Stimulated activated effector memory CD8-positive, alpha-beta T cell treated with anti-CD3 and anti-CD28 coated beads, Interleukin-12 subunit alpha, Interleukin-12 subunit beta, amount 100 ng/mL, for 72 hours (primary cell): ENCODE data around the gene ACOX3.
A peak's percentile ranks its signal among the peaks of the same experiment; 100 is the strongest.

Experiments used
- ATAC-seq: fragments of 150-1000 bp; cut with Tn5 transposase; 2 replicates; pipeline ENCODE4 v1.10.0; 2021
- DNase-seq, 2 donors: peaks; one replicate each; pipeline ENCODE4 v3.0.0; 2021 to 2022; ENCODE audit warnings: low spot score in 2 of 2
- H3K27ac Mint-ChIP-seq: one replicate; pipeline ENCODE4 v1.8.0; 2022; ENCODE audit warnings: mild to moderate bottlenecking, mixed read lengths
- H3K36me3 Mint-ChIP-seq: one replicate; pipeline ENCODE4 v1.8.0; 2022; ENCODE audit warnings: mild to moderate bottlenecking, mixed read lengths
- H3K4me1 Mint-ChIP-seq: one replicate; pipeline ENCODE4 v1.8.0; 2022; ENCODE audit warnings: mixed read lengths
- H3K4me3 Mint-ChIP-seq: one replicate; pipeline ENCODE4 v1.8.0; 2022; ENCODE audit warnings: mild to moderate bottlenecking, mixed read lengths
- H3K9me3 Mint-ChIP-seq: one replicate; pipeline ENCODE4 v1.8.0; 2022; ENCODE audit warnings: mixed read lengths

ACOX3 gene

DNA sequence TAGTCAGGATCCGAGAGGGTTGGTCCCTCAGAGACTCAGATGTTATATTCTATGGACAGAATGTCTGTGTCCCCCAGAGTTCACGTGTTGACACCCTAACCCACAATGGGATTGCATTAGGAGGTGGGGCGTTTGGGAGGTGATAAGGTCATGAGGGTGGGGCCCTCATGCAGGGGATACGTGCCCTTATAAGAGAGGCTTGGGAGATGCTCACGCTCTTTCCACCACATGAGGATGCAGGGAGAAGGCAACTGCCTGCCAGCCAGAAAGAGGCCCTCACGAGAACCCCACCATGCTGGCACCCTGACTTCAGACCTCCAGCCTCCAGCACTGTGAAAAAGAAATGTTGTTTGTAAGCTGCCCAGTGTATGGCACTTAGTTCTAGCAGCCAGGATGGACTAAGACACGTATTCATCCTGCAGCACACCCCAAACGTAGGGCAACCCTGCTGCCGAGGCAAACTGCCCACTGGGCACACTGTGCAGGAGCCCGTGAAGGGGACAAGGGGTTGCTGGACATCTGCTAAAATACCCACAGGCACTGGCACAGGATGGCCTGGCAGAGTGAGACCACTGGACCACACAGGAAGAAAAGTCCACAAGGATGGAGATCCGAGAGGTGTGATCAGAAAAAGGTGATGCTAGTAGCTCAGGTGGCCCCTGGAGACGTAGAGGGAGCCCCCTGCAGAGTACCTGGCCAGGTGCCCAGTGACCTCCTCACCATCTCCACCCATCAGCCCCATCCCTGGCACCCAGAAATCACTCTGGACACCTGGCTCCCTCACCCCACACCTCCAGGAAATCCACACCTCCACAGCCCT is 108.3 kb downstream of the ACOX3 start:
- H3K36me3 Mint-ChIP-seq, result no peaks in the 10 kb centered on the region
- no peak overlapping the region for H3K4me3 Mint-ChIP-seq
- H3K27ac Mint-ChIP-seq, result no peak overlapping the region
- no peaks in the 10 kb centered on the region for H3K4me1 Mint-ChIP-seq
- ATAC-seq (no peak), DNase-seq (no peak)
- H3K9me3 Mint-ChIP-seq, result peaks cover 8% of the 10 kb centered on the region

- H3K4me1 Mint-ChIP-seq, result no peaks in the 10 kb centered on the region
- no peak overlapping the region for H3K27ac Mint-ChIP-seq
- H3K4me3 Mint-ChIP-seq, result no peak overlapping the region
- ATAC-seq (no peak), DNase-seq (no peak)
- no peaks in the 10 kb centered on the region for H3K36me3 Mint-ChIP-seq
- peaks cover 8% of the 10 kb centered on the region for H3K9me3 Mint-ChIP-seq
Measured at GRCh38 chr4:8331575-8331955, 109.0 kb downstream of the ACOX3 start.

DNA sequence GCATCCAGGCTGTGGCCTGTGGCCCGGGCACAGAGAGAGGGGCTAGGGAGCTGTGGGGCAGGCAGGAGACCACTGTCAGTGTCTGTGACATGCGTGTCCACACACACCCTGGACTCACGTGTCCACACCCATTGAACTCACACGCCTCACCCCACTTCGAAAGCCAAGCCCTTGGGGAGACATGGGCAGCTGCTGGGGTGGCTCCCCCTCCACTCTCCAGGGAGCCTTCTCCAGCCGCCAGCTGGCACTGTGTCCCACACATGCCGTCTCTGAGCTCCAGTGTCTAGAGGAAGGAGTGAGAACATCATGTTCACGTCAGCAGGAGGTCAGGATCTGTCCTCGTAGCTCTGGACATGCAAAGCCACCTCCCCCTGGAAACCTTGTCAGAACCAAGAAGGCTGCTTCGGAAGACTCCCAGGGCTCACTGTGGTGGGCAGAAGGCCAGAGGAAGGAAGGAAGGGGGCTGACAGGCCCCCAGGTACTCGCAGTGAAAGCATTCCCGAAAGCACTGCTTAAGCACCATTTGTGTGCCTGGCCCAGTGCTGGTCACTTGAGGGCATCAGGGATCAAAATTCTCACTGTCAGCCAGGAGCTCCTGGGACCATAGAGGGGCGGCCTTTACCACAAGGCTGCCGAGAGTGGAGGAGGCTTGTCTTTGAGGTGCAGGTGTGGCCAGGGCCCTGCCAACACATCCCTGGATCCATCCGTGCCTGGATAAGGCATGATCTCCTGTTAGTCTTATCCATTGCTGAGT is 109.5 kb downstream of the ACOX3 start:
- no peak for ATAC-seq
- Mint-ChIP-seq H3K4me3 (no peak overlapping the region), H3K27ac (no peak overlapping the region), H3K36me3 (no peaks in the 10 kb centered on the region), H3K9me3 (peaks cover 7% of the 10 kb centered on the region), H3K4me1 (no peaks in the 10 kb centered on the region)
- DNase-seq, result no peak

- DNase-seq (no peak), ATAC-seq (no peak)
- Mint-ChIP-seq H3K27ac (no peak overlapping the region), H3K9me3 (peaks cover 5% of the 10 kb centered on the region), H3K36me3 (no peaks in the 10 kb centered on the region), H3K4me3 (no peak overlapping the region), H3K4me1 (no peaks in the 10 kb centered on the region)
Measured at GRCh38 chr4:8329859-8330761, 110.4 kb downstream of the ACOX3 start.

- ATAC-seq (no peak), DNase-seq (no peak)
- H3K4me1 Mint-ChIP-seq, result no peaks in the 10 kb centered on the region
- no peak overlapping the region for H3K4me3 Mint-ChIP-seq
- peaks cover 5% of the 10 kb centered on the region for H3K9me3 Mint-ChIP-seq
- no peaks in the 10 kb centered on the region for H3K36me3 Mint-ChIP-seq
- no peak overlapping the region for H3K27ac Mint-ChIP-seq
Measured at GRCh38 chr4:8329560-8329858, 111.0 kb downstream of the ACOX3 start.

DNA sequence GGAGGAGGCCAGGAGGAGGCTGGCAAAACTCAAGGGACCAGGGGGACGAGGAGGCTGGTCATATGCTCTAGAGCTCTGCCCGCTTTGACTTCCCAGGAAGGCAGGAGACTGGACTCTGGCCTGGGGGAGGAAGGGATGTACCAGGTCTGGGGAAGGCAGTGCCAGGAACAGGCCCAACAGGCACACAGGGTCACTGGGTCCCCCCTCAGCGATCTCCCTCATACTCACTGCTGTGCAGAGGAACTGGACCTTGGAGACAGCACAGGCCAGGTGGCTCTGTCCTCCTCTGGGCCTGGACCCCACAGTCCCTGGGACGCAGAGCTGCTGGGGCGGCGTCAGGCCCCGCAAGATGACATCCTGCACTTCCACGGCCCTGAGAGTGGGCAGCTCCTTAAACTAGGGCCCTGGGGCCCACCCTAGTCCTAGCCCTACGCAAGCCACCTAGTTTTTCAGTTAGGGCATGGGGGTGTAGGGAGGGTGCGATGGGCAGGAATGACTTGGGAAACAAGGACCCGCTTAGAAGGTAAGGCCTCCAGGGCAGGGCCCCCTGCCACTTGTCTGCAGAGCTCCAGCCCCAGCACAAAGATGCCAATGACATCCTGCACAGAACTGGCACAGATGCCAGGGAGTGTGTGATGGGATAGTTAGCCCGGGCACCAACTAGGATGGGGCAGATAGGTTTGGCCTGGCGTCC is 111.5 kb downstream of the ACOX3 start:
- ATAC-seq, result peak; percentile 3
- Mint-ChIP-seq H3K4me1 (no peaks in the 10 kb centered on the region), H3K4me3 (no peak overlapping the region), H3K9me3 (peaks cover 5% of the 10 kb centered on the region), H3K27ac (no peak overlapping the region), H3K36me3 (no peaks in the 10 kb centered on the region)
- DNase-seq, result no peak

GRCh38 chr4:8328456-8328855 is 112.1 kb downstream of the ACOX3 start:
- Mint-ChIP-seq H3K9me3 (peaks cover 5% of the 10 kb centered on the region), H3K27ac (no peak overlapping the region), H3K4me1 (no peaks in the 10 kb centered on the region), H3K36me3 (no peaks in the 10 kb centered on the region), H3K4me3 (no peak overlapping the region)
- DNase-seq, result no peak
- no peak for ATAC-seq

GRCh38 chr4:8326206-8326605 is 114.3 kb downstream of the ACOX3 start:
- ATAC-seq, result no peak
- Mint-ChIP-seq H3K4me1 (no peaks in the 10 kb centered on the region), H3K27ac (no peak overlapping the region), H3K4me3 (no peak overlapping the region), H3K9me3 (no peaks in the 10 kb centered on the region), H3K36me3 (no peaks in the 10 kb centered on the region)
- no peak for DNase-seq

DNA sequence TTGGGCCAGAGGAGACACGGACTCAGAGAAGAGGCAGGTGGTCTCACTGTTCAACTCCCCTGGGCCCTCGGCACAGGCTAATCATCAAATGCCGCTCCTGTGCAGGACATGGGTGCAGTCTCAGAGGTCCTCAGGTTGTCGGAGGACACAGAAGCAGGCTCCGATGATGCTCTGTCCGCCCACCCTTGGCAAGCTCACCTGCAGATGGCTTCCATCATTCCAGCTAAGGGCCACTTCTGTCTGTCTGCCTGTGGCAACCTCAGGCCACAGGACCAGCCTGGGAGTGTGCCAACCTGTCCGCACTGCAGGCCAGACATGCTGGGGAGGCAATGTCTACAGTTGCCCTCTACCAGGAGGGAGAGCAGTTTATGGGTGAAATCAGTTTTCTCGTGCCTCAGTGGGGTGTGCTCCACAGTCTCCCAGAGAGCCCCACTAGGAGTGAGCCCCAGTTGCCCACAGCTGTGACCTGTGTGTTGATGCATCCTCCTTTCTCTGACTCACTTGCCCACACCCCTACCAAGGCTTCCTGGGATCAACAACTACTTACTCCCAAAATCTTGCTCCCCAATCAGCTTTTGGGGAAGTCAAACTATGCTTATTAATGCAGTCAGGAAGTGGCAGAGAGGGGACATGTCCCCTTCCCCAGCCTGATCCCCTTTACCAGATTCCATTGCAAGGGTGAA is 115.1 kb downstream of the ACOX3 start:
- Mint-ChIP-seq H3K27ac (no peak overlapping the region), H3K9me3 (no peaks in the 10 kb centered on the region), H3K4me1 (no peaks in the 10 kb centered on the region), H3K36me3 (no peaks in the 10 kb centered on the region), H3K4me3 (no peak overlapping the region)
- DNase-seq (no peak), ATAC-seq (no peak)

DNA sequence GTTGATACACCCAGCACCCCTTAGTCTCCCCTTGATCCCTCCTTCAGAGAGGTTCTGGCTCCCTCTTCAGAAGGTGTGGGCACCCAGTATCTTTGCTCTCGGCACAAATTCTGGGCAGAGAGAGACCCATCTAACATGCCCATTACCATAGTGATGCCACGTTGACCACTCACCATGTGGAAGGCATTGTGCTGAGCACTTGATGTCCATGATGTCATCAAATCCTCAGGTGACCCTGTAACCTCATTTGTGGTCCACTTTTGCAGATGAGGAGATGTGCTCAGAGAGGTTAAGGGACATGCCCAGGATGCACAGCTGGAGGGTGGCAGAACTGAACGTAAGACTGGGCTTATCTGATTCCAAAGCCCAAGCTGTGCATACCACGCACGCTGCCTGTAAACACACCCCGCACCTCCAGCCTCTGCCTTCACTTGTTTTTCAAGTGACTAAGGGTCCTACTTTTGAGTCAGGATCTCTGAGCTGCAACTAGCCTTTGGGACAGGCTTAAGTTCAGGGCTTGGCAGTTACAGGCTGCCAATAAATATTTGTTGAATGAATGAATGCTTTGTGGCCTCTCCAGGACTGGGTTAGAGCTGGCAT is 115.8 kb downstream of the ACOX3 start:
- ATAC-seq, result no peak
- no peak for DNase-seq
- Mint-ChIP-seq H3K4me1 (no peaks in the 10 kb centered on the region), H3K4me3 (no peak overlapping the region), H3K9me3 (no peaks in the 10 kb centered on the region), H3K36me3 (no peaks in the 10 kb centered on the region), H3K27ac (no peak overlapping the region)

GRCh38 chr4:8323947-8324555 is 116.5 kb downstream of the ACOX3 start:
- DNase-seq (no peak), ATAC-seq (no peak)
- H3K36me3 Mint-ChIP-seq, result no peaks in the 10 kb centered on the region
- no peaks in the 10 kb centered on the region for H3K4me1 Mint-ChIP-seq
- H3K9me3 Mint-ChIP-seq, result no peaks in the 10 kb centered on the region
- no peak overlapping the region for H3K27ac Mint-ChIP-seq
- no peak overlapping the region for H3K4me3 Mint-ChIP-seq

DNA sequence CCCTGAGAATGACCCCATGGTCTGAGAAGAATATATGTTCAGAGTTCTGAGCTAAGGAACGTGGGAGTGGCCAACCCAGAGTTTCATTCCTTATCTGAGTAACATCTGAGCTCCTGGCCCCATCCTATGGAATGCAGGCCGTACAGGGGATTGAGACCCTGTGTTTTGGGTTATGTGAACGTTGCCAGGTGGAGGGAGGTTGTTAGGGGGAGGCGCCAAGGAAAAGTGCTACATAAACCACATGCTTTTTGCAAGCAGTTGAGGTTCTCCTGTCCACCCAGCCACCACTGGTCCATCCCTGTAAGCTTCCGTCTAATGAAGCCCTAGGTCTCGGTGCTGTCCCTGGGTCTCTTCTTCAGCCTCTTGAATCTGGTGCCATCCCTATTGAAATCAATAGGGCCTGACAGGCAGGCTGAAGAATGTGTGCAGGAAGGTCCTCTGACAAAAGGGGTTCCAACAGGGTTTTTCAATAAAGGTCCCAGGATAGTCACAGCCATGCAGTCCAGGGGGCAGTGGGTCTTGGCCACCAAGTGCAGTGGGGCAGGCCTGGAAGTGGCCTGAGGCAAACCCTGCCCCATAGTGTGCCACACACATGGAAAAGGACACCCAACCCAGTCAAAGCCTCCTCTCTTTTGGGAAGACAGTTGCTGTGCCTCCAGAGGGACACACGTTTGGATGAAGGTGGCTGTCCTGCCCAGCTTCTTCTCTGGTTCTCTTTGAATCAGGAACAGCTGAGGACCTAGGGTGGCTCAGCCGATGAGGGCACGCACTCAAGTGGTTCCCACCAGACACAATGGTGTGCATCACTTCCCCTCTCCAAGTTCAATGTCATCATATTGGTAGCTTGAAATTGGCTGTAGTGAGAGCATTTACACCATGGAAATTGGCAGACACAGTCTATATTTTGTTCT is 117.5 kb downstream of the ACOX3 start:
- Mint-ChIP-seq H3K9me3 (no peaks in the 10 kb centered on the region), H3K4me1 (no peaks in the 10 kb centered on the region), H3K36me3 (no peaks in the 10 kb centered on the region), H3K4me3 (no peak overlapping the region), H3K27ac (no peak overlapping the region)
- DNase-seq (no peak), ATAC-seq (no peak)

DNA sequence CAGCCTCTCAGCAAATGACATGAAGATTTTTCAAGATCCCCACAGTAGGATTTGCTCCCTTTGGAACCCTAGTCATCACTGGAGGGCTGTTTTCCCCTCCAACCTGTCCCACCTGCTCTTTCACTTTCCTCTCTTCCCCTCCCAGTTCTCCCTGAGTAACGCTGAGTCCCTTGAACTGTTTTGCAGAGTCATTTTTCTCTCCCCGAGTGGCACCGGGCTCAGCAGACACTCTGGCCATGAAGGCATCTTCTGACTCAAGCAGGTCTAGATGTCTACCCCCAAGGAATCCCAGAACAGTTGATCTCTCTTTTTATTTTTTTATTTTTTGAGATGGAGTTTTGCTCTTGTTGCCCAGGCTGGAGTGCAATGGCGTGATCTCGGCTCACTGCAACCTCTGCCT is 118.8 kb downstream of the ACOX3 start:
- Mint-ChIP-seq H3K36me3 (no peaks in the 10 kb centered on the region), H3K27ac (no peak overlapping the region), H3K4me3 (no peak overlapping the region), H3K9me3 (no peaks in the 10 kb centered on the region), H3K4me1 (no peaks in the 10 kb centered on the region)
- DNase-seq, result no peak
- no peak for ATAC-seq
